Femur (tissue), 1 donor: ENCODE results near the gene ELP4.
"Not testable (repeated sequence)": the region's sequence is repeated elsewhere in the genome, so short reads cannot be mapped to it uniquely, and the experiment has no call there.

Experiments used
- DNase-seq: peaks from one replicate; pipeline ENCODE4 v3.0.0-alpha.2; 2017

ELP4 gene

DNA sequence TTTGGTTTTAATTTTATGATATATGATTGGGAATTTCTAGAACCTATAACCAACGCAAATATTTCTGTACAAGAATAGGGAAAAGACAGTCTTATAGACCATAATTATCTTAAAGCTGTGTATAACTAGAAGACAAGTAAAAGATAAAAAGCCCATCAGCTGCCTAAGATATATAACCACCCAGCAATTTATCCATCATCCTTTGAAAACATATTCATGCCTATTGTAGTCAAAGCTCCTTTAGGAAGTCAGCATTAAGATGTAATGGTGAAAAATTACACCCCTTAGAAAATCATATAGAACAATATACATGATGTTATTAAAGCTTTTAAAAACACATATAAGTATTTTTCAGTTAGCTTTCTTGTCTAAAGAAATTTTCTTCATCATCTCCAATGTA lies 46.4 kb downstream of the ELP4 start:
- no peak for DNase-seq

DNA sequence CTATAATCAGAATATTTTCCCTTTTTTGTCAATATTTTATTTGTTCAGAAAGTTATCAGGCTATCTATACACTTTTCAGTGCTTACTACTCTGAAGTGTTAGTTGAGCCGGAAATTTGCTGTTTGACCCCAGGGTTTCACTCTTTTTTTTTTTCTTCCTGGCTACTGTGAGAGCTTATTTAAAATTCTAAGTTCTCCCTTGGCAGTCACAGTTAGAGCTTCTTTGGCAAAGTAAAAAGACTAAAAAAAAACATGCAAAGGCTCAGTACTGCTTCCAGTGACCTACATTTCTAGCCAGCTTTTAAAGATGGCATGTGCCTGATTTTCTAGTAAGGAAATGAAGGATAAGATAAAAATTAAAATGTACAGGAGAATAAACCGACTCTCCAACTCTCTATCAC lies 48.4 kb downstream of the ELP4 start:
- no peak for DNase-seq

DNA sequence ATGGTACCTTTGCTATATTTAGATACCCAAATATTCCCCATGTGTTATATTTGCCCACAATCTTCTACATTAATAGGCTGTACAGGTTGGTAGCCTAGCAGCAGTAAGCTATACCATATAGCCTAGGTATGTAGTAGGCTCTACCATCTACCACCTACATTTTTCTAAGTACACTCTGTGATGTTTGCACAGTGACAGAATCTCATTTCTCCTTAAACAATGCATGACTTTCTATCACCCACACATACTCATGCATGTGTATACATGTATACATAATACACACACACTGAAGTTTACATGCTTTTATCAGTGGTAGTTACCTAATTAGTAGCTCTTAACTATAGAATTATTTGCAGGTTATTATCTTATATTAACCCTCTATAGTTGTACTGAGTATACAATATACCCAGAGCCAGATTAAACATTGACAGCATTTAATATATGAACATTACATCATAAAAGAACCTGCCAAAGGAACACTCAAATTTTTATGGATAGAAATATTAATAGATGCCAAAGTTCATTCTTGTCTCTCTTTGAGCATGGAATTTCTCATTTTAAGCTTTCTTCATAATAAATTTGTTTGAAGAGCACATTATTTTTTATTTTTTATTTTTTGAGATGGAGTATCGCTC lies 51.4 kb downstream of the ELP4 start:
- no peak for DNase-seq

DNA sequence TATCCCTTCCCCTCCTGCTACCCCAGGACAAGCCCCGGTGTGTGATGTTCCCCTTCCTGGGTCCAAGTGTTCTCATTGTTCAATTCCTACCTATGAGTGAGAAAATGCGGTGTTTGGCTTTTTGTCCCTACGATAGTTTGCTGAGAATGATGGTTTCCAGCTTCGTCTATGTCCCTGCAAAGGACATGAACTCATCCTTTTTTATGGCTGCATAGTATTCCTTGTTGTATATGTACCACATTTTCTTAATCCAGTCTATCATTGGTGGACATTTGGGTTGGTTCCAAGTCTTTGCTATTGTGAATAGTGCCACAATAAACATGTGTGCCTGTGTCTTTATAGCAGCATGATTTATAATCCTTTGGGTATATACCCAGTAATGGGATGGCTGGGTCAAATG lies 55.0 kb downstream of the ELP4 start:
- not testable (repeated sequence) for DNase-seq

DNA sequence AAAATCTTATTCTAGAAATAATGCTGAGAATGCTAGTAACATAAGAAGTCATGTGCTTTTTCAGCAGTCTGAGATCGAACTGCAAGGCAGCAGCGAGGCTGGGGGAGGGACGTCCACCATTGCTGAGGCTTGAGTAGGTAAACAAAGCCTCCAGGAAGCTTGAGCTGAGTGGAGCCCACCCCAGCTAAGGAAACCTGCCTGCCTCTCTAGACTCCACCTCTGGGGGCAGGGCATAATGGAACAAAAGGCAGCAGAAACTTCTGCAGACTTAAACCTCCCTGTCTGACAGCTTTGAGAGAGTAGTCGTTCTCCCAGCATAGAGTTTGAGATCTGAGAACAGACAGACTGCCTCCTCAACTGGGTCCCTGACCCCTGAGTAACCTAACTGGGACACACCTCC lies 64.6 kb downstream of the ELP4 start:
- not testable (repeated sequence) for DNase-seq

DNA sequence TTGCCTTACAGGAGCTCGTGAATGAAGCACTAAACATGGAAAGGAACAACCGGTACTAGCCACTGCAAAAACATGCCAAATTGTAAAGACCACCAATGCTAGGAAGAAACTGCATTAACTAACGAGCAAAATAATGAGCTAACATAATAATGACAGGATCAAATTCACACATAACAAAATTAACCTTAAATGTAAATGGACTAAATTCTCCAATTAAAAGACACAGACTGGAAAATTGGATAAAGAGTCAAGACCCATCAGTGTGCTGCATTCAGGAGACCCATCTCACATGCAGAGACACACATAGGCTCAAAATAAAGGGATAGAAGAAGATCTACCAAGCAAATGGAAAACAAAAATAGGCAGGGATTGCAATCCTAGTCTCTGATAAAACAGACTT lies 66.2 kb downstream of the ELP4 start:
- DNase-seq, result not testable (repeated sequence)

DNA sequence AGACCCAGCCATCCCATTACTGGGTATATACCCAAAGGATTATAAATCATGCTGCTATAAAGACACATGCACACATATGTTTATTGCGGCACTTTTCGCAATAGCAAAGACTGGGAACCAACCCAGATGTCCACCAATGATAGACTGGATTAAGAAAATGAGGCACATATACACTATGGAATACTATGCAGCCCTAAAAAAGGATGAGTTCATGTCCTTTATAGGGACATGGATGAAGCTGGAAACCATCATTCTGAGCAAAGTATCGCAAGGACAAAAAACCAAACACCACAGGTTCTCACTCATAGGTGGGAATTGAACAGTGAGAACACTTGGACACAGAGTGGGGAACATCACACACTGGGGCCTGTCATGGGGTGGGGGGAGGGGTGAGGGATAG lies 69.8 kb downstream of the ELP4 start:
- not testable (repeated sequence) for DNase-seq

DNA sequence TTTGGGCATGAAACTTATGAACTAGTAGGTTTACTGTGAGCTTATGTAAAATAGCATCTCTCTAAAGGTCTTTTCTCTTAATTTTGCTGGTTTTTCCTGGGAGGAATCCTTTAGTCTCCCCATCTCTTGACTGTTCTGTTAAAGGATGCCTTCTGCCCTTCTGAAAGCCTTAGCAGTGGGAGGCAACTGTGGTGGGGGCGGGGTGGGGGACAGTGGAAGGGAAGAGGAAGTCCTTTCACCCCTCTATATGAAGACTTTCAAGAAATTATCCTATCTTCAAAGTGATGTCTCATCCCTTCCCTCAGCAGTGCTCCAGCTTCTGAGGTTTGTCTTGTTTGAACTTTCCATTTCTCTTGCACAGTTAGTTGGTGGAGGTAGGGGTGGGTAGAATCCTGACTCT lies 73.1 kb downstream of the ELP4 start:
- DNase-seq, result no peak

DNA sequence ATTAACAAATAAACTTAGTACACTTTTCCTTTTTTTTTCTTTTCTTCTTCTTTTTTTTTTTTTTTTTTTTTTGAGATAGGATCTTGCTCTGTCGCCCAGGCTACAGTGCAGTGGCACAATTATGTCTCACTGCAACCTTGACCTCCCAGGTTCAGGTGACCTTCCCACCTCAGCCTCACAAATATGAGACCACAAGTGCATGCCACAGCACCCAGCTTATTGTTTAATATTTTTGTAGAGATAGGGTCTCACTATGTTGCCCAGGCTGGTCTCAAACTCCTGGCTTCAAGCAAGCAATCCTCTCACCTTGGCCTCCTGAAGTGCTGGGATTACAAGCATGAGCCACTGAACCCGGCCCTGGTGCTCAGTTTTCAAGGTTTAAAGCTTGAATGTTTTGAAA lies 88.9 kb downstream of the ELP4 start:
- no peak for DNase-seq

DNA sequence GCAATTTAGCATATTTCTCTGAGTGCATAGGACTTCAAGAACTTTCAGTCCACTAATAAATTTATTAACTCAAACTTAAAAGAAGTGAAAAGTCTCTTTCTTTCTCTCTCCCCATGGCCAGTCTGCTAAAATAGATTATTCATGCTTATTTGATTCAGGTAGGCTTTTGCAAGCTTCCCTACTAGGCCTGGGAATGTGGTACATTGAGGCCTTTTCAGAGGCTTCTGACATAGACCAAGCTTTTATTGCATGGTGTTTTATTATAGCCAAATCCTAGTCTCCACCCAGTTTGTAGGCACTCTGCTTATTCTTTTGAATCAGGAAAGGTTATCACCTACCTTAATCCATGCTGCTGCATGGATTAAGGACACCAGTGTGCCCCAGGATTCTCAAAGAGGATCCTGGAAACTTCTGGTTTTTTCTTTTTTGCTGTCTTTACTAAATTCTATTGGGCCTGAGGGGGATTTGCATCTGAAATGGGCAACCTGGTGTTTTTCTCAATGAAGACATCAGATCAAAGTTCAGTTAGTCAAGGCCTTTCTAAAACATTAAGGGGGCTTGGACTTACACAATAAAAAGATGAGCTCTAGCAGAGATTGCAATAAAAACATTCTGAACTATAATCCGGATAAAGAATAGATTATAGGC lies 92.2 kb downstream of the ELP4 start:
- no peak for DNase-seq

DNA sequence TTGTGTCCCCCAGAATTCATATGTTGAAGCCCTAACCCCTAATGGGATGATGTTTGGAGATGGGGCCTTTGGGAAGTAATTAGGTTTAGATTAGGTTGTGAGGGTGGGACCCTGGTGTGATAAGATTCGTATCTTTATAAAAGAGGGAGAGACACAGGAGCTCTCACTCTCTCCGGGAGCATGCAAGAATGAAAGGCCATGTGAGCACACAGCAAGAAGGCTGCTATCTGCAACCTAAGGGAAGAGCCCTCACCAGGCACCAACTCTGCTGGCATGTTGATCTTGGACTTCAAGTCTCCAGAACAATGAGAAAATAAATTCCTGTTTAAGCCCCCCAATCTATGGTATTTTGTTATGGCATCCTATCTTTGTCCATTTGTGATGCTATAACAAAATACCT lies 97.3 kb downstream of the ELP4 start:
- no peak for DNase-seq

DNA sequence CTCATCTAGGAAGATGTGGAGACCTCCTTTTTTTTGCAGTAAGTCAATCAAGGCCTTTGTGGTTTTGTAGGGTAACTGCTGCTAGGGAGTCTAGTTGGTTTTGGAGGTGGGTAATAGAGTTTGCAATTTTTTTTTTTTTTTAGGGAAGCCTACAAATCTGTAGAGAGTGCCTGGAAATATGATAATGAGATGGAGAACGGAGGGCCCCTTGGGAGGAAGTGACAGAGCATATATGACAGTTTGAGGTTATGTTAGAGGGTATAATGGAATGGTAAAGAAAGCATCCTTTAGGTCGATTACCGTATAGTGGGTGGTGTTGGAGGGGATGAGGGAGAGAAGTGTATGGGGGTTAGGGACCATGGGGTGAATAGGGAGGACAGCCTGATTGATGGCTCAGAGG lies 98.3 kb downstream of the ELP4 start:
- no peak for DNase-seq

DNA sequence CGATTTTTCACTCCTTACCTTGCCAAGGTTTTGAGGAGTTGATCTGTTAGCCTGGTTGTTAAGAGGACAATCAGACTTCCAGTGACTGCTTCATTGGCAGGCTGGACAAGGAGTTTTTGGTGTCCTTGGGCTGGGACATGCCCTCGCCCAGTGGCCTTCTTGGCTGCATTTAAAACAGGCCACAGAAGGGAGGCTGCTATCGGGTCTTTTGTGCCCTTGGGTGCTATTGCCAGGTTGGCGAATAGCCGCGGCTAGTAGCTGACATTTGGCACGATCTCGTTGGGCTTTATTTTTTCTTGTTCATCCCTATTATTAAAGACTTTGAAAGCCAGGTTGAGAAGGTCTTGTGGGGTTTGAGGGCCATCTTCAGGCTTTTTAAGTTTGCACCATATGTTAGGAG lies 99.4 kb downstream of the ELP4 start:
- DNase-seq, result no peak

DNA sequence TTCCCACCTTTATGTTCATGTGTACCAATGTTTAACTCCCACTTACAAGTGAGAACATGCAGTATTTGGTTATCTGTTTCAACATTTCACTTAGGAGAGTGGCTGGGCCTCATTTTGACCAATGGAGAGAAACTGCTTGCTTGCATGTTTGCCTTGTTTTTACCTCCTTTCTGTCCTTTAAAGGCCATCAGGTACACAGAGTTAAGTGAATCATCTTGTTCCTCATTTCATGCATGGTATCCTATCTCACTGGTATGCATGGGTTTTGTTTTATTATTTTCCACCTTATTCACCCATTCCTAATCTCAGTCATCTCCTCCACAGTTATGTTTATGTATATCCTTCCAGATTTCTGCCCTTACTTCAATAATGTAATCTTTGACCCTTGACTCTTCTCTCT lies 101.0 kb downstream of the ELP4 start:
- DNase-seq, result no peak

DNA sequence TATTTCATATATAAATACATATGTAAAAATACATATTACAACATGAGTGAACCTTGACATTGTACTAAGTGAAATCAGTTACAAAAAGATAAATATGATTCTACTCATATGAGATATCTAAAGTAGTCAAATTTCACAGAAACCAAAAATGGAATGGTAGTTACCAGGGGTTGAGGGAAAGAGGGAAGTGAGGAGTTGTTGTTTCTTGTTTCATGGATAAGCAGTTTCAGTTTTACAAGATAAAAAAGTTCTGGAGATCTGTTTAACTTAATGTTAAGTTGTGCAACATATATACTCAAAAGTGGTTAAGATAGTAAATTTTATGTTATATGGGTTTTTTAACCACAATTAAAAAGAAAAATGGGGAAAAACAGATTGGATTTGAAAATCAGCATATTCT lies 107.7 kb downstream of the ELP4 start:
- DNase-seq, result no peak

DNA sequence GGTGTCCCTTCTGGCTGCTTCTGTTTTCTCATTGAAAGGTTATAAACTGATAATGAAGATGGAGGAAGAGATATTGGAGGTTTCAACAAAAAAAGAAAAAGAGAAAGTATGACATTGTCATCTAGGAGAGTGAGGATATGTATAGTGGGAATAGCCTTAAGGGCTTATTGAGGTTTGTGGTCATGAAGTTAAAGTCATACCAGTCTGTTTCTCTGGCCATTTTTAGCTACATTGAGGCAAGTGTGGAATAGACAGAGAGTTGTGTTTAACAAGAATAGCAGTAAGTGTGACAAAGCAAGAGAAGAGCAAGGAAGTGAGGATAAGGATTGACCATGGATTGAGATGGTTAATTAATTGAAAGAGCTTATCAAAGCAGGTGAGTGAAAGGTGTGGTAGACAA lies 110.4 kb downstream of the ELP4 start:
- no peak for DNase-seq

DNA sequence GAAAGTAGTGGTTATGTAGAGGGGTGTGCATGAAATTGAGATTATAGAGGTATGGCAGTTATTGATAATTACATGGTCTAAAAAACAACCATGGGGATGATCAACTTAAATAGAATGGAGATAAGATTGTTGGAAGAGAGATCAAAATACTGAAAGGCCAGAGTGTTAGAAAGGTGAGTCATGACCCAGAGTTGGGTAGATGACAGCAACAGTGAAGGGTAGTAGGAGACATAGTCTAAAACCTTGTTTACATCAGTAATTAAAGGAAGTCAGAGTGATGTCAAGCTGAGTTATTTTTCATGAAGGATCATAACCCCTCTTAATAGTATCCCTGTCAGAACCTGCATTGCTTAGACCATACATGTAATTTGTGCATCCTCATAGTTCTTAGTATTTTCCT lies 110.9 kb downstream of the ELP4 start:
- DNase-seq, result no peak

DNA sequence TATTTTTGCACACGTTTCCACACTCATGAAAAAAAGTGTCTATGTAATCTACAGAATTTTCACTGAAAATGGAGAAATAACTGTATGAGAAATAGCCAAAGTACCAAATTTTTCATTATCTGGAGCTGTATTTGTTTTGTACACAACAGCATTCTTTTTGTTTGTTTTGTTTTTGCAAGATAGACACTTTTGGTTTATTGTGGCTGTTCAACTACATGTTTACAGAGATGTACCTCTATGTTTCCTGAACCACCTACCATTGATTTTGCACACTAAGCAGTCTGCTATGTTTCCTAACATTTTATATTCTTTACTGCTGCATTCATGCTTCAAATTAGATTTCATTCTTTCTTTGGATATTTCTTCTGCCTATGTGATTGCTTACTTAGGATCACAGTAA lies 116.3 kb downstream of the ELP4 start:
- no peak for DNase-seq

DNA sequence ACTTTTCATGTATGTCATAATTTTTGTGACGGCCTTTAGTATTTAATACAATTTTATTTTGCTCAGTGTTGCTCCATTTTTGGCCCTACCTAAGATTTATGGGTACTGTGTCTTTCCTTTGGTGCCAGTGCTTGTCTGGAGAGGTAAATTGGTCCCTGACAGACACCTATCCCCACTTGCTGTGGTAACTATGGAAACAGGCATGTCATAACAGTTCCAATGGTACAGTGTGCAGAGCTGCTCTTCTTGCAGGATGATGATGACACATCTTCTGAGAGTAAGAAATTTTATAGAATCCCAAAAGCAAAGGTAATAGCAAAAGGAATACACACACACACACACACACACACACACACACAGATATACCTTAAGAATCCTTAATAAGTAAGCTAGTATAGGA lies 118.5 kb downstream of the ELP4 start:
- no peak for DNase-seq

DNA sequence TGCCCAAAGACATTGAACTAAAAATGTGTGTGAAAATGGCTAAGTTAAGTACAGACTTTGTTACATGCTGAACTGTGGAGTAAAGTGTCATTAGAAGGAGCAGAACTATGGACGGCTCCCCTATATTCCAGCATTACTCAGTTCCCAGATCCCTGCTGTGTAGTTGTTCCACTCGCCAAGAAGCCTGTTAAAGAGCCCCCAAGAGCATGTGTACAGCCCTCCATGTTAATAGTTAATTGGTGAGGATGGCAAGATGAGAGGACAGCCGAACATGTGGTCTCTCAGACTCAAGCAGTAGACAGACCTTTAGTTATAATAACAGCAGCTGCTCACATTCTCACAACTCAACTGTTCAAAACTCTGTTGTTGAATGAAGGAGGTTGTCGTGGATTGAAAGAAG lies 127.4 kb downstream of the ELP4 start:
- no peak for DNase-seq

DNA sequence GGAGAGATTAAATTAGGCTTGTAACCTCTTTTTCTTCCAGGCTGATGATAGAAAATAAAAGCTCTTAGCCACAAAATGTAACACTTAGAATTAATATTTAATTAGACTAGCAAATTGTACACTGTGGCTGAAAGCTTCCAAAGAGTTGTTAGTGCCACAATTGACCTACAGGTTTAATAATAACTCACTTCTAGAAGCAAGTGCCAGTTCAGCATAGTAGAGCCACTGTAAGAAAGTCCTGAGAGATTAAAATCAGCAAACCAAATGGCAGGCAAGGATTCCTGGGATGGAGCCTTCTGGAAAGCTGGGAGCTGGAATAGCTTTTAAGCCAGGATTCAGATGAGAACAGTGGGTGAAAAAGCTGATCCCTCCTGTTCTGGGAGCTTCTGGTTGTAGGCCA lies 131.0 kb downstream of the ELP4 start:
- no peak for DNase-seq

DNA sequence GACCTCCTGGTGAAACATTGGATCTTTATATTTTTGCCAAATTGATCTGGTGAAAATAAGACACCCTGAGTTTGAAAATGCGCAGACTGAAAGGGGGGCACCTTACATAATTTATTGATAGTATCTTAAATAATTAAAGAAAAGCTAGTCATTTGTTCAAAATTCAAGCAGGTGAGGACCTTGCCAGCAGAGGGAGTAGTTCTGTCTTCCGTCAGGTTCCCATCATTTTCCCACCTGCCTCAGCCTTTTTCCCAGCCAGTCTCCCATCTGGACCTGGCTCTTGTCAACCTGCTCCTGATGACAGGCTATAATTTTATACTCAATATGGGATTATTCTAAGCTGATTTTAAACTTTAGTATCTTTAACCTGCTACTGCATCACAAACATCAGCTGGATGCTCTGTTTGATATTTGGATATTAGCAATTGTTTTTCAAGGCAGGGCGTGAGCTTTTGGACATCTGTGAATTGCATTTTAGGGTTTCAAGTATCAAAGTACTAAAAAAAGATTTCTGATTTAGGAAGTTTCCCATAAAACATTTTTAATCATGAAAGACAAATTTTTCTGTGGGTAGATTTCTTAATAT lies 132.0 kb downstream of the ELP4 start:
- no peak for DNase-seq

DNA sequence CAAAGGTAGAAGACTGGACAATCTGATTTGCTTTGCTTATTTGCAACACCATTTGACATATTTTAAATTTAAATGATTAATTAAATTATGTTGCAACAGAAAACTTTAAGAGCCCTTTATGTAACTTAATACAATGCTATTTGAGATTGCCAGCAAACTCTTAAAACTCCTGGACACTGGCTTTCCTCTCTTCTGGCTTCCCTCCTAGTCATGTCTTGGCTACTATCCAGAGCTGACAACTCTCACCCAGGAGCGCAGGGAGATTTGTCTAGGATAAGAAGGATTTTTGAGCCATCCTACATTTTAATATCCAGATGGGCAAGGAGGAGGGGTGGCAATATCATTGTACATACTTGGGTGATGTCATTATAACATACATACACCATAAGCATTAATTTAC lies 134.3 kb downstream of the ELP4 start:
- no peak for DNase-seq

DNA sequence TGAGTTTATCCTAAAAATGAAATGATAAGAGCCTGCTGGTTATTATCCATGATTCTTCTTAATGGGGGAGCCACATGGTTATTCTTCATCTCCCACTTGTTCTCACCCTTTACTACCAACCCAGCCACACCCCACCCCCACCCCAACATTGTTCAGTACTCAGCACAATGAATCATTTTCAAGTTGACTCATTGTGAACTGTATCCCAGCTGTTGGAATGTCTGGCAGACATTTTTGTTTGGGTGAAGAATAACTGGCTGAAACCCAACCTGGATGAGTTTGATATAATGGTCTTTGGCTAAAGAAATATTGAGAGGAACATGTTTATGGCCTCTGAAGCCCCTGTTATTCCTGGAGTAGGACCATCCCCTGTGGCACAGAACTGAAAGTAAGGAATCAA lies 136.2 kb downstream of the ELP4 start:
- DNase-seq, result no peak

DNA sequence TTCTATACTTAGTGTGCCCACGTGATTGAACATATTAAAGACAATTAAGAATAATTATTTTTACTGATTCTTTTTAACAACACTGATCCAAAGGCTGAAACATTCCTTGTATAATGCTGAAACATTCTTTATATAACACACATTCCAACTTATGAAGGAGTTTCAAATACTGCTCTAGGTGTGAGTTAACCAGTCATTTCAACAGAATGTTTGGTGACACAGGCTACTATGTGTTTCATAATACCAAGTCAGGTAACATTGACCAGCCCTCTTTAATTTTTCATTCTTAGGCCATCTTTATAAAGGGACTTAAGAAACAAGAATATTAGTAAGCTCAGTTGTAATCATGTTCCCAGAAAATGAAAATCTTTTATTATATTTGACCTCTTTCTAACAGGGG lies 136.6 kb downstream of the ELP4 start:
- no peak for DNase-seq
